Measurements from ENCODE around the gene ARHGEF11. TPM values are rescaled to one million over a fixed set of nuclear protein-coding genes. Genes with fewer than 3 reads are reported as not detected.

The ARHGEF11 gene
- total and polyA plus RNA-seq, 9 of the 15 experiments (the other 6 are each of a cell fraction or from before 2014, with no cell fraction given), result 0.14 to 15.5 (median 9.0) TPM

DNA sequence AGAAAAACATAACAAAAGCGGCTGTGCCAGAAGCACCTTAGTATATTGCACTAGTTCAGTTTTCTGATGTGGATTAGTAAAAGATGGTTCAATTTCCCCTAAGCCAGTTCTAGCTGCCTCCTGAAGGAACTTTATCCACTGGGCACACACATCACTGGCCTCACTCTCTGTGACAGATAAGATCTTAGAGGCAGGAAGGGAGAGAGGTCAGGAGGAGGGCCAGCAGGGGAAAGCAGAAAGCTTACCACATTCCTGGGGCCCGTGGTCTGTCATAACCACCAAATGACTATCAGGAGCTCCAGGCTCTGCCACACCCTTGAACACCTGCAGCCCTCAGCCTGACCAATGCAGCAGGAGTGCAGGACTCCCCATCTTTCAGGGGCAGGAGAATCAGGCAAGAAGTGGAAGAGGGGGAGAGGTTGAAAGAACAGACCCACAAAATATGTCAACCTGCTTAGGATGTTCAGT lies 87.3 kb downstream of the ARHGEF11 start (continued):
- 0 out of 2 replicates have a peak, but pooled peaks have one; percentile 25 for TF ChIP-seq ZNF444 (CRISPR knock-in tag; IDR thresholded peaks at IDR 0.05)
- TF ChIP-seq CBFA2T3 (IDR thresholded peaks at IDR 0.05), result peak; percentile 99
- TF ChIP-seq HLTF (IDR thresholded peaks at IDR 0.05), result peak; percentile 24; the same call in 1 of the 2 replicates
- TF ChIP-seq MTA2 (IDR thresholded peaks at IDR 0.05; ENCODE audit: low read depth), result peak; percentile 91
- no peak for TF ChIP-seq SMARCA5 (IDR thresholded peaks at IDR 0.05)
- peak; percentile 87 for TF ChIP-seq LCOR (CRISPR knock-in tag; IDR thresholded peaks at IDR 0.05)
- TF ChIP-seq, protein P1, sequence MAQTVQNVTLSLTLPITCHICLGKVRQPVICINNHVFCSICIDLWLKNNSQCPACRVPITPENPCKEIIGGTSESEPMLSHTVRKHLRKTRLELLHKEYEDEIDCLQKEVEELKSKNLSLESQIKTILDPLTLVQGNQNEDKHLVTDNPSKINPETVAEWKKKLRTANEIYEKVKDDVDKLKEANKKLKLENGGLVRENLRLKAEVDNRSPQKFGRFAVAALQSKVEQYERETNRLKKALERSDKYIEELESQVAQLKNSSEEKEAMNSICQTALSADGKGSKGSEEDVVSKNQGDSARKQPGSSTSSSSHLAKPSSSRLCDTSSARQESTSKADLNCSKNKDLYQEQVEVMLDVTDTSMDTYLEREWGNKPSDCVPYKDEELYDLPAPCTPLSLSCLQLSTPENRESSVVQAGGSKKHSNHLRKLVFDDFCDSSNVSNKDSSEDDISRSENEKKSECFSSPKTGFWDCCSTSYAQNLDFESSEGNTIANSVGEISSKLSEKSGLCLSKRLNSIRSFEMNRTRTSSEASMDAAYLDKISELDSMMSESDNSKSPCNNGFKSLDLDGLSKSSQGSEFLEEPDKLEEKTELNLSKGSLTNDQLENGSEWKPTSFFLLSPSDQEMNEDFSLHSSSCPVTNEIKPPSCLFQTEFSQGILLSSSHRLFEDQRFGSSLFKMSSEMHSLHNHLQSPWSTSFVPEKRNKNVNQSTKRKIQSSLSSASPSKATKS (CRISPR knock-in tag; IDR thresholded peaks at IDR 0.05), result no peak
- TF ChIP-seq ZNF143 (CRISPR knock-in tag; IDR thresholded peaks at IDR 0.05), result no peak
- TF ChIP-seq ZNF57 (CRISPR knock-in tag; IDR thresholded peaks at IDR 0.05), result no peak
- 0 out of 2 replicates have a peak, but pooled peaks have one; percentile 19 for TF ChIP-seq TRIM28 (IDR thresholded peaks at IDR 0.05)
- no peak for TF ChIP-seq CHD1 (IDR thresholded peaks at IDR 0.05; ENCODE audit: low read length)
- peak; percentile 65 for TF ChIP-seq BHLHE40 (IDR thresholded peaks at IDR 0.05; ENCODE audit: low read length)
- peak; percentile 92; the same call in 1 of the 2 replicates for TF ChIP-seq ZNF197 (CRISPR knock-in tag; IDR thresholded peaks at IDR 0.05; ENCODE audit: low read depth)
- TF ChIP-seq HNRNPH1 (optimal IDR thresholded peaks at IDR 0.05; ENCODE audit: low read depth, low read length), result no peak
- TF ChIP-seq, protein P2, sequence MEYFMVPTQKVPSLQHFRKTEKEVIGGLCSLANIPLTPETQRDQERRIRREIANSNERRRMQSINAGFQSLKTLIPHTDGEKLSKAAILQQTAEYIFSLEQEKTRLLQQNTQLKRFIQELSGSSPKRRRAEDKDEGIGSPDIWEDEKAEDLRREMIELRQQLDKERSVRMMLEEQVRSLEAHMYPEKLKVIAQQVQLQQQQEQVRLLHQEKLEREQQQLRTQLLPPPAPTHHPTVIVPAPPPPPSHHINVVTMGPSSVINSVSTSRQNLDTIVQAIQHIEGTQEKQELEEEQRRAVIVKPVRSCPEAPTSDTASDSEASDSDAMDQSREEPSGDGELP (CRISPR knock-in tag; IDR thresholded peaks at IDR 0.05; ENCODE audit: borderline replicate concordance), result peak; percentile 84
- TF ChIP-seq NRF1 (conservative IDR thresholded peaks at IDR 0.05 in 1 of 2, IDR thresholded peaks at IDR 0.05 in 1 of 2), result peak; percentile 20 to 26; a peak in 1 of 4 replicates
- peak; percentile 49; the same call in 1 of the 2 replicates for TF ChIP-seq THRB (CRISPR knock-in tag; conservative IDR thresholded peaks at IDR 0.05)
- TF ChIP-seq, protein P3, sequence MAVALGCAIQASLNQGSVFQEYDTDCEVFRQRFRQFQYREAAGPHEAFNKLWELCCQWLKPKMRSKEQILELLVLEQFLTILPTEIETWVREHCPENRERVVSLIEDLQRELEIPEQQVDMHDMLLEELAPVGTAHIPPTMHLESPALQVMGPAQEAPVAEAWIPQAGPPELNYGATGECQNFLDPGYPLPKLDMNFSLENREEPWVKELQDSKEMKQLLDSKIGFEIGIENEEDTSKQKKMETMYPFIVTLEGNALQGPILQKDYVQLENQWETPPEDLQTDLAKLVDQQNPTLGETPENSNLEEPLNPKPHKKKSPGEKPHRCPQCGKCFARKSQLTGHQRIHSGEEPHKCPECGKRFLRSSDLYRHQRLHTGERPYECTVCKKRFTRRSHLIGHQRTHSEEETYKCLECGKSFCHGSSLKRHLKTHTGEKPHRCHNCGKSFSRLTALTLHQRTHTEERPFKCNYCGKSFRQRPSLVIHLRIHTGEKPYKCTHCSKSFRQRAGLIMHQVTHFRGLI (CRISPR knock-in tag; IDR thresholded peaks at IDR 0.05), result no peak
- TF ChIP-seq ZBTB17 (CRISPR knock-in tag; IDR thresholded peaks at IDR 0.05), result 0 out of 2 replicates have a peak, but pooled peaks have one; percentile 22
- TF ChIP-seq HNRNPUL1 (IDR thresholded peaks at IDR 0.05; ENCODE audit: low read length), result no peak
- TF ChIP-seq STAT5A (IDR thresholded peaks at IDR 0.05; ENCODE audit: borderline replicate concordance, low read length), result peak; percentile 89
- no peak for TF ChIP-seq ZSCAN32 (CRISPR knock-in tag; IDR thresholded peaks at IDR 0.05)
- TF ChIP-seq ZNF354B (CRISPR knock-in tag; IDR thresholded peaks at IDR 0.05), result no peak
- peak; percentile 77; the same call in 1 of the 2 replicates for TF ChIP-seq TARDBP (IDR thresholded peaks at IDR 0.05)
- 0 out of 2 replicates have a peak, but pooled peaks have one; percentile 23 for TF ChIP-seq ZNF263 (CRISPR knock-in tag; IDR thresholded peaks at IDR 0.05; ENCODE audit: borderline replicate concordance)

All from K562 (cell line).